NCI-H460 (cell line): ENCODE results near the gene NEGR1. TPM values are rescaled to one million over a fixed set of nuclear protein-coding genes. Genes with fewer than 3 reads are reported as not detected.

Source experiments
- DNase-seq: peaks from one replicate; pipeline ENCODE4 v3.0.0-alpha.2; 2016; ENCODE audit warnings: low read depth; ENCODE audit errors: extremely low read depth
- total RNA-seq: library from RNA; depleted of rRNA; stranded (reverse); fragments of >200 nt; shearing (Covaris generic); gene quantifications from 2 replicates; pipeline ENCODE4 v1.2.3, GENCODE V29; 2014

NEGR1 gene
- total RNA-seq, 1 experiment from 2014 or later, result 2.3 TPM

DNA sequence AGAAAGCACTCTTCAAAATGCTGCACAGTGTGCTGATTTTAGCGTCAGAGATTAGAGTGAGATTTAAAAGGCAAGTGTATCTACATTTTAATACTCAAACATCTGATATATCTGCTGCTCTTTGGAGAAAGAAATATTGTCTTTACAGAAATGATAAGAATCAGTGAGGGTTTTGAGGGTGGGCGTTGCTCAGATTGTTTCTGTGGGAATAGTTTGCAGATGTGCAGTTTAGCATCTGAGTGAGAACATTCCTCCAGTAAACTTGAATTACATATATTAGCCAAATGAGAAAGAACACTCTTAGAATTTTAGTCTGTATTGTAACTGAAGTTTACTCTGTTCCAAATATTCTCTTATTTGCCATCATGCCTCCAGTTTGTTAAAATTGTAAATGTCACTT, 549.2 kb downstream of the NEGR1 start:
- DNase-seq, result no peak

- no peak for DNase-seq
These were observed 560.8 kb downstream of the NEGR1 start for GRCh38 chr1:71721532-71721931.

- DNase-seq, result no peak
These were observed 563.0 kb downstream of the NEGR1 start for GRCh38 chr1:71719330-71719729.

DNA sequence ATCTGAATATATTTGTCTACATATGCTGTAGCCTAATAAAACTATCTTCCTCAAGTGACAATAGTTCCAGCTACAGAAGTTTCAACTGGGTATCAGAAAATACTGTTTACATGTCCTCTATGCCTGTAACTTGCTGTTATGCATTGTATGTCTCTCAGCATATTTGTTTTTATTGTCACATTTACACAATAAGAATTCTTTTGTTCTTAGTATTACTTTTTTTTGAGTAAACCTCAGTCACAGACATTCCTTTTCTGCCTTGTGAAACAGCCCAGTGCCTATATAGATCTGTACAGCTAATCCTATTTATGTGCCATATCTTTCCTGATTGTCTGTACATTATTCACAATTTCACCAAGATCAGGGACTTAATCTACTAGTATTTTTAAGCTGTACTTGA, 565.2 kb downstream of the NEGR1 start:
- DNase-seq, result no peak

DNA sequence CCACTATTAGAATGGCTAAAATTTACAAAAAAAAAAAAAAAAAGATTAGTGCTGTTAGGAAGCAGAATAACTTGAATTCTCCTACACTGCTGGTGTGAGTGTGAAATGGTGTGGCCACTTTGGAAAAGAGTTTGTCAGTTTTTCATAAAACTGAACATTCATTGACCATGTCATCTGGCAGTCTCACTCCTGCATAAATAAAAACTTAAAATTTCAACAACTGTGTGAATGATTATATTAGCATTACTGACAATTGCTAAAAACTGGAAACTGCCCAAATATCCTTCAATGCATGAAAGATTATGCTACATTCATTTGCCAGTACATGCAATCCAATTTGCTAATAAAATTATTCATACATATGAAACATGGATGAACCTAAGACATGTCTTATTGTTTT, 570.9 kb downstream of the NEGR1 start:
- no peak for DNase-seq

DNA sequence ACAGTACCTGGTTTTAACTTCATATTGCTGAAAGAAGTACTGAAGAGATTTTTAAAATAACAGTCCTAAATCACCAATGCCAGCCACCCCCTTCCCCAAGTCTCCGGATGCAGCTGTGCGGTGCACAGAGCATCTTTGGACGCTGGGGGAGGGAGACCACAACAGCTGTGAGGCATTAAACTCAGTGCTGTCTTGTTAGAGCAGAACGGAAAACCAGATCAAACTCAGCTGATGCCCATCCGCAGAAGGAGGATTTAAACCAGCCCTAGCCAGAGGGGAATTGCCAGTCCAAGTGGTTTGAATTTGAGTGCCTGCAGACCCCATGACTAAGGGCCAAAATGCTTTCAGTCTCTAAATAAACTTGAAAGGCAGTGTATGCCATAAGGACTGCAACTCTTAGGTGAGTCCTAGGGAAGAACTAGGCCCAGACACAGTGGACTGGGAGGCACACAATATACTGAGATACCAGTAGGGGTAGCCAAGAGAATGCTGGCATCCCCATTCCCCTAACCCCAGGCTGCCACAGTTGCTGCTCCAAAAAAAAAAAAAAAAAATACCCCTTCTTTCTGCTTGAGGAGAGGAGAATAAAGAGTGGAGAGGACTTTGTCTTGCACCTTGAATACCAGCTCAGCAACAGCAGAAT, 576.2 kb downstream of the NEGR1 start:
- no peak for DNase-seq

DNA sequence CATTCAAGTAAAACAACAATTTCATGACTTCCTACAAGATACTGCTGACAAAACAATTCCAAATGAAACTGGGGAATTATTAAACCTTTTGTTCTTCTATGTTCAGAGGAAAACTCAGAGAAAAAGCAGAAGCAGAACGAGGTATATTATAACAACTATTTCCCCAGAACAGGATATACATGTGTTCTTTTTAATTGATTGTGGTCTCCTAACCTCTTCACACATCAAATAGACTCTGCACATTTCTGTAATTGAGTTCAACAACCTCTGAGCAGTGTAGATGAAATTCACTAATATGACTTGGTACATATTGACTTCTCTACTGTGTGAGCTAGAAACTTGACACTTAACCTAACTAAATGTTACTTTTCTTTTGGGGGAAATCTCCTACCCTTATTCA, 584.2 kb downstream of the NEGR1 start:
- no peak for DNase-seq

- peak; percentile 19 for DNase-seq
These were observed 586.5 kb downstream of the NEGR1 start for GRCh38 chr1:71695821-71696220.

DNA sequence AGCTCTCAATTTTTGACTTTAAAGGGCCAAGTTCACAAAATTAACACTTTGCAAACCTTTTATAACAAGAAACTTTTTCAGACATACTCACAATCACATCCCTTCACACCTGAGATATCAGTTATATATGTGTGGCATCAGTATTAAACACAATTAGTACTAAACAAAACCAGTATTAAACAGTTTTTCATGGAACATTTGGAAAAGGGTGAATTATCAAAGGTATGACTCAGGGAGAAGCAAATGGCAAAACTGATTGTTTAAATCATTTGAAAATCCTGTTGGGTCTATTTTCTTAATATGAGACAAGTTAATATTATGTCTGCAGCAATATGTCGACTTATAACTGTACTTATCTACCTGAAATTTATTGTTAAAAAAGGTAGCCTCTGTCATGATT, 587.3 kb downstream of the NEGR1 start:
- DNase-seq, result no peak

- no peak for DNase-seq
These were observed 588.8 kb downstream of the NEGR1 start for GRCh38 chr1:71693581-71693980.

- no peak for DNase-seq
These were observed 592.7 kb downstream of the NEGR1 start for GRCh38 chr1:71689635-71690034.

- no peak for DNase-seq
These were observed 595.0 kb downstream of the NEGR1 start for GRCh38 chr1:71687376-71687775.

GRCh38 chr1:71676979-71677925, 605.1 kb downstream of the NEGR1 start:
- no peak for DNase-seq

DNA sequence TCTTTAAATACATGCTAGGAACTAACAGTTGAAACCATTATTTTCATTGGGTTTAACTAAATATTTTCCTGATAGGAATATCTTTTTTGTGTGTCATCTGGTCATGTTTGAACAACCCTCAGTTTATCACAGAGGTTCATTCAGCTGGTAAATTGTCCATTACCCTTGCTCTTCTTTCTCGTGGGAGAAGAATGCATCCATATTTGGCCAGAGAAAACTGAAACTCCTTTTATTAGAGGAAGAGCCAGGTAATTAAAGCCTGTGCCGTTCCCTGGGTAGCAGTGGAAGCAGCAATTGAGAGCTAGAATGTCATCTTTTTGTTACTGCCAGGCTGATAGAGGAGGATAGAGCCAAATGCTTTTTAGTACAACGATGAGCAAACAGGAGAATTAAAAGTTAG, 614.3 kb downstream of the NEGR1 start:
- DNase-seq, result no peak

DNA sequence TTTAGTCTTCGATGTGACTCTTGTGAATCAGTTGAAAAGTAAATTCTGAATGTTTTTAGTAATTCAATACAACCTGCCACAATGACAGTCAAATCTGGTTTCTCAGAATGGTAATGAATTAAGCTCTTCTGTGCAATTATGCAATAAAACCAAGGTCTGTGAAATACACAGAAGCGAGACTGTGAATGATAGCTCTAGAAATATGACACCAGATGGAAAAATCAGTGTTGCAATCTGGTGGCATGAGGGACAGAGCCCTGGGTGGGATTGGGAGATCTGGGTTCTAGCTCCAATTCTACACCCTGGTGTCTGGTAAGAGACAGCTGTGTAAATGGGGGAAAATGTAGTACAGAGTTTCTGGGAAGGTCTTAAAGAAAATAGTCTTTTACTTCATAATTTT, 615.1 kb downstream of the NEGR1 start:
- peak; percentile 26 for DNase-seq

- DNase-seq, result no peak
These were observed 615.7 kb downstream of the NEGR1 start for GRCh38 chr1:71666609-71667008.

DNA sequence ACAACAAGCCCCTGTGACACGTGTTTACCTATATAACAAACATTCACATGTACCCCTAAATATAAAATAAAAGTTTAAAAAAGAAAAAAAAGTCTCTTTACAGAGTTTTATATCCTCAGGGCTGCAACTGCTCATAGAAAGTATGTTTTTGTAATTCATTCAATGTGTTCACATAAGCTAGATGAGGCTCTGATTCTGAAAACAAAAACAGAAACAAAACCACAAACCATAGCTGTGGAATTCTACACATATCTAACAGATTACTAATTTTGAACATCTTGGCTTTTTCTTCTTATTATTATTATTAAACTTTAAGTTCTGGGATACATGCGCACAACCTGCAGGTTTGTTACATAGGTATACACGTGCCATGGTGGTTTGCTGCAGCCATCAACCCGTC, 621.9 kb downstream of the NEGR1 start:
- DNase-seq, result no peak

DNA sequence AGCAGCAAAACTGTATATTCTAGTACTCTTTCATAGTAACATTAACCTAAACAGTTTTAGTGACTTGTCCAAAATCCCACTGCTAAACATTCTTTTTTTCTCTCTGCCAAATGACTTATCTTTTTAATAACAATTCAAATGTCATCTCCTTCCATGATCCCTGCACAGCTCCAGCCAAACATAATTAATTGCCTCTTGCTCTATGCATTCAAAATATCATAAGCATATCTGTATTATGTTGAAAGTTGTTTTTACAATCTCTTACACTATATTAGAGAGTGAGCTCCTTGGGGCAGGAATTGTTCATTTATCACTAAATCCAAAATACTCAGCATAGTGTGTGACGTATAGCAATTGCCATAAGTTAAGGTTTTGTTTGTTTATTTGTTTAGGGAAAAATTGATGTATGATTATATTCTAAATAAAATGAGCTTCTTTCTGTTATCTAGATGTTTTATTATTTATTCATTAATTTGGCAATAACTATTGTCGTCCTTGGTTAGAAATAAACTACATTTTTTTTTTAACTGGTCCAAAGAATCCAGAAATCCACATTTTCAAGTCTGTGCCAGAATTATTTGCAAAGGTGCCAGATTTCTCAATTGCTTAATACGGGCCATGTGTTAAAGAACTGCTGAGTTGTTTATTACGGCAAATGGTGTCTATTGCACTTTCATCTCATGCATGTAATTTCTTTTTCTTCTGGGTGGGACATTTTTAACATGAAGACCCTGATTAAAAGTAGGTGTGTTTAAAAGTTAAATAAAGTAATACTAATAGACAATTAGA, 624.3 kb downstream of the NEGR1 start:
- DNase-seq, result no peak

GRCh38 chr1:71656902-71657301, 625.4 kb downstream of the NEGR1 start:
- DNase-seq, result no peak

DNA sequence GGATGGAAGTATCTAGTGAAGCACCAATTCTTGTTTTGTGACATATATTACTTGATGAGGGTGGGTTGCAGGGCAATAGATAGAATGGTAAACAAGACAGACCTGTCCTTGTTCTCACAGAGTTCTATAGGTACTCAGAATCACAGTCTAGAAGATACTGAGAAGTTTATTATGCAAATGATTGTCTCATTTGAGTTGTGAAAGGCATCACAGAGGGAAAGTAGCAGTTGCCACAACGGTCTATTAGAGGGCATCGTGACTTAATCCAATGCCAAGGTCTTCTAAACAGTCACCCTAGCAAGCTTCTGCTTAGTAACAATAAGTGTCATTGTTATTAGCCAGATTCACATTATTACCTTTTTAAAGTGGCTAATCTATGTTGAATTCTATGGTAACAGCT, 626.7 kb downstream of the NEGR1 start:
- no peak for DNase-seq

DNA sequence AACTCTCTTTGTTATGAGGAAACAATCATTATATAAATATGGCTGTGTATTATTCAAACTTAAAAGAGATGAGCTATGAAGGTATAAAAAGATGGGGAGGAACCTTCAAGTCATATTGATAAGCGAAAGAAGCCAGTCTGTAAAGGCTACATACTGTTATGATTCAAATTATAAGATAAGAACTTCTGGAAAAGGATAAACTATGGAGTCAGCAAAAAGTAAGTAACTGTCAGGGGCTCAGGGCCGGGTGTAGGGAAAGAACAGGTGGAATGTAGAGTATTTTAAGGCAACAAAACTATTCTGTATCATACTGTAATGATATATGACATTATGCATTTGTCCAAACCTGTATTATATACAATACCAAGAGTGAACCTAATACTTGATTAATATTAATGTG, 628.4 kb downstream of the NEGR1 start:
- no peak for DNase-seq
